Omental fat pad (tissue), 4 donors: ENCODE measurements around the gene HIPK1. TPM values are rescaled to one million over a fixed set of nuclear protein-coding genes. Genes with fewer than 3 reads are reported as not detected.
"Not testable (repeated sequence)": the region's sequence is repeated elsewhere in the genome, so short reads cannot be mapped to it uniquely, and the experiment has no call there.

ENCODE experiments used
- ATAC-seq: fragments of 150-250 bp; one replicate; pipeline ENCODE4 v1.9.1; 2016; ENCODE audit warnings: mild to moderate bottlenecking, moderate library complexity; ENCODE audit not compliant: low FRiP score
- DNase-seq: peaks from one replicate; pipeline ENCODE4 v3.0.0-alpha.2; 2019; ENCODE audit warnings: low spot score
- CTCF ChIP-seq, 3 donors: fragments of 450-650 bp; IDR thresholded peaks; one replicate each; pipeline ENCODE4 v1.5.1; 2016 to 2017; ENCODE audit warnings: antibody characterized with exemption in 3 of 3, mild to moderate bottlenecking in 3 of 3, moderate library complexity in 2 of 3
- total RNA-seq, 4 donors: library from RNA; depleted of rRNA; stranded (reverse); fragments of >200 nt; gene quantifications; one replicate each; pipeline ENCODE4 v1.1.0, GENCODE V29; 2016

The HIPK1 gene
- total RNA-seq, 4 donors from 2014 or later = 49.6 to 64.6 (median 57.7) TPM

GRCh38 chr1:113943028-113943811 lies 14.1 kb downstream of the HIPK1 start:
- no peak for TF ChIP-seq CTCF (IDR thresholded peaks at IDR 0.05)
- ATAC-seq (no peak), DNase-seq (no peak)

GRCh38 chr1:113945329-113945728 lies 16.2 kb downstream of the HIPK1 start:
- TF ChIP-seq CTCF (IDR thresholded peaks at IDR 0.05) = no peak
- DNase-seq (no peak), ATAC-seq (no peak)

DNA sequence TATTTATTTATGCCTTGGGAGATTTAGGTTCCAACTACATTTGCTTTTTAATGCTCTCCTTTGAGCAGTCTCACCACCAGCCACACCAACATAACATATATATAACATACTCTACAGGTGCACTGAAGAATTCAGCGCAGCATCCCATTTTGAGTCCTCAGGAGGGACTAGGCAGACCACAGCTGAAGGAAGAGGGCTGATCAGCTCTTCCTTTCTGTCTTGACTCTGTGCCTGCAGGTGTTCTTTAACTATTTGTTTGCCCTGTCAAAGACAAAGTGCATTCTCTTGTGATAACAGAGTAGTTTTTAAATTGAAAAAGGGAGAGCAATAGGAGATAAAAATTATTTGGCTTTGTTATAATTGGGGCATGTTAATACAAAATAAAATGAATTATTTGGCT lies 17.0 kb downstream of the HIPK1 start:
- DNase-seq (no peak), ATAC-seq (no peak)
- no peak for TF ChIP-seq CTCF (IDR thresholded peaks at IDR 0.05)

- no peak for TF ChIP-seq CTCF (IDR thresholded peaks at IDR 0.05)
- no peak for DNase-seq
- ATAC-seq = no peak
Measured at GRCh38 chr1:113946678-113947387, 17.7 kb downstream of the HIPK1 start.

GRCh38 chr1:113947388-113948107 lies 18.4 kb downstream of the HIPK1 start:
- no peak for TF ChIP-seq CTCF (IDR thresholded peaks at IDR 0.05)
- no peak for DNase-seq

GRCh38 chr1:113948151-113948550 lies 19.0 kb downstream of the HIPK1 start:
- ATAC-seq = not testable (repeated sequence)

More at GRCh38 chr1:113947388-113948107, 18.4 kb downstream of the HIPK1 start:
- ATAC-seq = no peak

DNA sequence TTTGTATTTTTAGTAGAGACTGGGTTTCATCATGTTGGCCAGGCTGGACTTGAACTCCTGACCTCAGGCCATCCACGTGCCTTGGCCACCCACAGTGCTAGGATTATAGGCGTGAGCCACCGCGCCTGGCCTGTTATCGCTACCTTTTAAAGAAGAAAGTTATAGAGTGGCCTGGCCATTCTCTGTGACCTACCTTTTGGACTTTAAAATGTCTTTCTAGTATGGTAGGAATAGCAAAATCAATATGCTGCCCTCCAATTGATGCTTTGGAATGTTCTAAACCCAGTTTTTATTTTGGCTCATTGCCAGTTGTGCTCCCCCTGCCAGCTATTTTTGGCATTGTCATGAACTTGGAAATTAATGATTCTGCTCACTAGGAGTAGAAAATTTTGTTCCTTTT lies 19.9 kb downstream of the HIPK1 start:
- no peak for TF ChIP-seq CTCF (IDR thresholded peaks at IDR 0.05)
- DNase-seq (no peak), ATAC-seq (no peak)

More at GRCh38 chr1:113948151-113948550, 19.0 kb downstream of the HIPK1 start:
- DNase-seq = not testable (repeated sequence)
